Osteocyte (in vitro differentiated cells): ENCODE measurements around the gene PEX6. TPM values are rescaled to one million over a fixed set of nuclear protein-coding genes. Genes with fewer than 3 reads are reported as not detected.

Experiments
- DNase-seq: peaks from one replicate; pipeline ENCODE4 v3.0.0; 2021; ENCODE audit warnings: mixed read lengths; ENCODE audit not compliant: unreplicated experiment; ENCODE audit errors: extremely low spot score
- H3K27ac Mint-ChIP-seq: one replicate; pipeline ENCODE4 v1.8.0; 2021; ENCODE audit warnings: mild to moderate bottlenecking, mixed read lengths; ENCODE audit not compliant: unreplicated experiment
- H3K27me3 Mint-ChIP-seq: one replicate; pipeline ENCODE4 v1.8.0; 2021; ENCODE audit warnings: mixed read lengths; ENCODE audit not compliant: unreplicated experiment
- H3K36me3 Mint-ChIP-seq: one replicate; pipeline ENCODE4 v1.8.0; 2021; ENCODE audit warnings: mixed read lengths; ENCODE audit not compliant: unreplicated experiment
- H3K4me1 Mint-ChIP-seq: one replicate; pipeline ENCODE4 v1.8.0; 2021; ENCODE audit warnings: mixed read lengths; ENCODE audit not compliant: unreplicated experiment
- H3K4me3 Mint-ChIP-seq: one replicate; pipeline ENCODE4 v1.8.0; 2021; ENCODE audit warnings: mild to moderate bottlenecking, moderate library complexity, mixed read lengths; ENCODE audit not compliant: unreplicated experiment
- H3K9me3 Mint-ChIP-seq: one replicate; pipeline ENCODE4 v1.8.0; 2021; ENCODE audit warnings: mixed read lengths; ENCODE audit not compliant: unreplicated experiment
- total RNA-seq: library from RNA; stranded (reverse); gene quantifications from 2 replicates; pipeline ENCODE4 v1.2.1, GENCODE V29; 2021
- TF ChIP-seq, protein P1 (sequence below): fragments of 200-600 bp; sonication (generic); IDR thresholded peaks from 2 replicates; pipeline ENCODE4 v1.5.0; 2021; ENCODE audit warnings: antibody characterized with exemption, mild to moderate bottlenecking, moderate library complexity

The PEX6 gene
- total RNA-seq, 1 donor from 2014 or later: 27.1 TPM

DNA sequence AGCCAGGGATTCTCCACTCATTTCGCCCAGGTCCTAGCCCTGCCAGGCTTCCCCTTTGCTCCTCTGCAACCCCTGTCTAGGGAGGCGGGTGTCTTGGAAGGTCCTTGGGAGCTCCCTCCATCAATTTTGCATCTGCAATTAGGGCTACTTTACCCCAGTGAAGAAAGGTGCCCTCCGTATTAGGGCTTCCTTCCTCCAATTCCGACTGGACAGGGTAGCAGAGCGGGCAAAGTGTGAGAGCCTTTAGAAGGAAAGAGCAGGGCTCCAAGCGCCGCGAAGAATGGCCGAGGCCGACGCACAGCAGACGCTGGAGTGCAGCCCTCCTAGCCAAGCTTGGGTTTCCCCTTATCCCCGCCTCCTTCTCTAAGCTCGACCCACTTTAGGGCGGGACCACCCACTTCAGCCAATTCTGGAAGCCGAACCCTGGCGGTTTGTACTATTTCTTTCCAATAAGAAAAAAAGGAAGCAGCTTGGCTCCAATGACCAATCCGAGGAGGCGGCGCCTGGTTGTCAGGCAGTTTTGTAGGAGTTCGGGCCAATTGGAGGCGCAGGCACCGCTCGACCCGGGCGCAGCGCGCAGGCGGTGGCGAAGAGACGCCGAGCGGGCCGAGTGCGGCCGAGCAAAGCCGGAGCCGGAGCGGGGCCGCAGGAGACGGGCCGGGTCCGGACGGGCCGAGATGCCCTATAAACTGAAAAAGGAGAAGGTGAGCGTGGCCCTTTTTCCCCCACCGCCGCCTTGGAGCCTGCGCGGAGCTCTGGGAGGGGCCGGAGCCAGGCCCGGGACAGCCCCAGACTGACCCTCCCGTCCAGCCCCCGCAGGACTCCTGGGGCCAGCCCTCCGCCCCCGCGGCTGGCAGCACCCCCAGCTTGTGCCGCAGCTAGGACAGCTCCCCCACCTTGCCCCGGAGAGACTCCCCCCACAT, 5.3 kb upstream of the PEX6 start, which contains the start of gene PPP2R5D:
Gene PPP2R5D, plus strand, starts transcription at position 570 of the 923 bp plus-strand sequence. Its CDS starts 108 bp downstream, at position 678.
- Mint-ChIP-seq H3K4me1 (peaks cover 49% of the 10 kb centered on the region), H3K4me3 (peak within 1 kb of the TSS; percentile 89), H3K9me3 (no peaks in the 10 kb centered on the region), H3K27me3 (no peaks in the 10 kb centered on the region), H3K36me3 (peaks cover 2% of the 10 kb centered on the region), H3K27ac (peak within 1 kb of the TSS; percentile 92)
- TF ChIP-seq, protein P1, sequence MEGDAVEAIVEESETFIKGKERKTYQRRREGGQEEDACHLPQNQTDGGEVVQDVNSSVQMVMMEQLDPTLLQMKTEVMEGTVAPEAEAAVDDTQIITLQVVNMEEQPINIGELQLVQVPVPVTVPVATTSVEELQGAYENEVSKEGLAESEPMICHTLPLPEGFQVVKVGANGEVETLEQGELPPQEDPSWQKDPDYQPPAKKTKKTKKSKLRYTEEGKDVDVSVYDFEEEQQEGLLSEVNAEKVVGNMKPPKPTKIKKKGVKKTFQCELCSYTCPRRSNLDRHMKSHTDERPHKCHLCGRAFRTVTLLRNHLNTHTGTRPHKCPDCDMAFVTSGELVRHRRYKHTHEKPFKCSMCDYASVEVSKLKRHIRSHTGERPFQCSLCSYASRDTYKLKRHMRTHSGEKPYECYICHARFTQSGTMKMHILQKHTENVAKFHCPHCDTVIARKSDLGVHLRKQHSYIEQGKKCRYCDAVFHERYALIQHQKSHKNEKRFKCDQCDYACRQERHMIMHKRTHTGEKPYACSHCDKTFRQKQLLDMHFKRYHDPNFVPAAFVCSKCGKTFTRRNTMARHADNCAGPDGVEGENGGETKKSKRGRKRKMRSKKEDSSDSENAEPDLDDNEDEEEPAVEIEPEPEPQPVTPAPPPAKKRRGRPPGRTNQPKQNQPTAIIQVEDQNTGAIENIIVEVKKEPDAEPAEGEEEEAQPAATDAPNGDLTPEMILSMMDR: no peak
- peak; percentile 98 for DNase-seq

DNA sequence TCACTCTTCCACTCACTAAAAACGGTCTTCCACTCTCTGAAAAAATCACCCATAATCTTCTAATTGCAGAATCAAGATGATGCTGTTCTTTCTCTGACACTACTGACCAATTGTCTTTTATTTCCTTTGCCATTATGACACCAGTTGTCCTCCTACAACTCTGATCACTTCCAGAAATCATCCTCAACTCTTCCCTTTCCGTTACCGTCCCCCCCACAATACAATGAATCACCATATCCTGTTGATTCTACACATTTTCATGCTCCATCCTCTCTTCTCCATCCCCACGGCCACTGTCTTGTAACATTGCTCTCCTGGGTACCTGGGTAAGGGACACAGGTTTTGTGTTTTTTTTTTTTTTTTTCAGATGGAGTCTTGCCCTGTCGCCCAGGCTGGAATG, 2.9 kb upstream of the PEX6 start:
- no peaks in the 10 kb centered on the region for H3K9me3 Mint-ChIP-seq
- TF ChIP-seq, protein P1: no peak
- peaks cover under 1% of the 10 kb centered on the region for H3K36me3 Mint-ChIP-seq
- no peak overlapping the region for H3K4me3 Mint-ChIP-seq
- H3K27me3 Mint-ChIP-seq: no peaks in the 10 kb centered on the region
- no peak for DNase-seq
- no peak overlapping the region for H3K27ac Mint-ChIP-seq
- H3K4me1 Mint-ChIP-seq: peaks cover 49% of the 10 kb centered on the region

DNA sequence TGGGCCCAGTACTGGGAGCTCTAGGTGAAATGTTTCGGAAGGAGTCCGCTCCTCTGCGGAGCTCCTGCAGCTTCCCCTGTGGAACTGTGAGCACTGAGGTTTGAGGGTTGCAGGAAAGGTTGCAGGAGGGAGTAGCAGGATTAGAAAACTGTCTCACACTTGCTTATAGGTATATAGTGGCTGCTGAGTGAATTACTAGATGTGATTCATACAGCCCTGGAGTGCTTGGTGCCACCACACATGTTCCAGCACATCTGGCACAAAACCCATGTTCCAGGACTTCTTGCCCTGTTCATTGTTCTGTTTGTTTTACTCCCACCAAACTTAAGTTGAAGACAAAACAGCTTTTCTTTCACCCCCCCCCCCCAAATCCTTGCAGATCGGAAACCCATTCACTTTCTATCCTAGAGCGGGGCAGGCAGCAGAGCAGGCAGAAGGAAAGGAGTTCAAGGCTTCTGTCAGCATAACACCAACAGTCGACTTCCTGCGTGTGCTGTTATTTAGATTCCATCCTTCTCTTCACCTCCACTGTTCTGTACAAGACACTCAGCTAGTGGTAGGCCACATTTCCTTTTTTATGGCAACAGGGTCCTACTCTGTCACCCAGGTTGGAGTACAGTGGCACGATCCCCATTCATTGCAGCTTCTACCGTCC, 669 bp upstream of the PEX6 start:
- no peak for DNase-seq
- peak overlapping the region; percentile 94 for H3K27ac Mint-ChIP-seq
- TF ChIP-seq, protein P1: no peak

DNA sequence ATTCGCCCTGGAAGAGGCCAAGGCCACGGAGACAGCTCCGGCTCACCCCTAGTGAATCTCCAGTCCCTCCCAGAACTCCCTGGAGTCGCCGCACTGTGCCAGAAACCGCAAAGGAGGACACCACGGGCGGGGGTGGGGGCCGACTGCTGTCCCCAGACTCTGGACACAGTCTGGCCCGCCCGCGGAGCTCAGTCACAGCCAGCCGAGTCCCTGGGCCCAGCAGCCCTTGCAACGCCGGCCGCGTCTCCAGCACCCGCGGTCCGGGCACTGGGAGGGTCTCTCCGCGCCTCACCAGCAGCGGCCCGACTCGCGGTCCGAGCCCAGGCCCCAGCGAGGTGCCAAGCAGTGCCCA, 518 bp downstream of the PEX6 start:
- peak; percentile 87 for DNase-seq
- peaks cover 2% of the 10 kb centered on the region for H3K36me3 Mint-ChIP-seq
- peaks cover 28% of the 10 kb centered on the region for H3K4me1 Mint-ChIP-seq
- peak overlapping the region; percentile 80 for H3K27ac Mint-ChIP-seq
- H3K27me3 Mint-ChIP-seq: no peaks in the 10 kb centered on the region
- TF ChIP-seq, protein P1: no peak
- no peaks in the 10 kb centered on the region for H3K9me3 Mint-ChIP-seq
- H3K4me3 Mint-ChIP-seq: peak overlapping the region; percentile 81

More for the DNA sequence above, 669 bp upstream of the PEX6 start:
- Mint-ChIP-seq H3K36me3 (peaks cover 2% of the 10 kb centered on the region), H3K4me1 (peaks cover 34% of the 10 kb centered on the region), H3K4me3 (peak overlapping the region; percentile 88), H3K9me3 (no peaks in the 10 kb centered on the region), H3K27me3 (no peaks in the 10 kb centered on the region)
